ENCODE measurements around the gene PRKN.

PRKN gene

DNA sequence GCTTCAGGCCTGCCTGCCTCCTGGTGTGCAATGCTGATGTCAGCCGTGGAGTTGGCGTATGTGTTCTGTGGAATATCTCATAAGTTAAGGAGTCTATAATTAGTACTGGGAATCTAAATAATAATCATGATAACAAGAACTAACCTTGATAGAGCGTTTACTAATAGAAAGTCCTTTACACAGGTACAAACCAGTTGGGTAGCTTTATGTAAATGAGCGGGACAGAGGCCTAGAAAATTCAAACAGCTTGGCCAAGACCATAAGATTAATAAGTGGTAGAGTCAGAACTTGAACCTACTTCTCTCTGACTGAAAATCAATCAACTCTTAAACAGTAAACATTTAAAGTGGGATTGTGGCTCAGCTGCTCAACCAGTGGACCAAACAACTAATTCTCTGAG is 882.8 kb downstream of the PRKN start:
- no peak for TF ChIP-seq ZNF274 (IDR thresholded peaks at IDR 0.05; ENCODE audit: low read depth, low read length)

DNA sequence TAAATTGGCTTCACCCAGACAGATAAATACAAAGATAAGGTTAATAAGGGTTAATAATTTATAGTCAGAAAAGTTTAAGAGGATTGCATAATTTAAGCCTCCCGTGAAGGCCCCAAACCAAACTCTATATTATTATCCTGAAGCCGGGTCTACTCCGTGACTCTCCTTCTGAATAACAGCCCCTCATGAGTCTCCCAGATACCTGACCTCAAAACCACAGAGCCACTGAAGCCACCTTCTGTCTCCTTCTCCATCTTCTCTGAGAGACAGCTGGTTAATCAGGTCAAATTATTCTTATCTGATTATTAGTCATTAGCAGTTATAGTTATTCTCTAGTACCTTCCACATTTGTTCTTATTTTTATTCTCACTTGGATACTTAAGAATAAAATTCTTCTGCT is 884.5 kb downstream of the PRKN start:
- no peak overlapping the region for H3K4me3 ChIP-seq (ENCODE audit: low read length)
- TF ChIP-seq ZNF274 (IDR thresholded peaks at IDR 0.05; ENCODE audit: low read depth, low read length), result no peak

More for the DNA sequence above, 882.8 kb downstream of the PRKN start:
- no peak overlapping the region for H3K4me3 ChIP-seq (ENCODE audit: low read length)

DNA sequence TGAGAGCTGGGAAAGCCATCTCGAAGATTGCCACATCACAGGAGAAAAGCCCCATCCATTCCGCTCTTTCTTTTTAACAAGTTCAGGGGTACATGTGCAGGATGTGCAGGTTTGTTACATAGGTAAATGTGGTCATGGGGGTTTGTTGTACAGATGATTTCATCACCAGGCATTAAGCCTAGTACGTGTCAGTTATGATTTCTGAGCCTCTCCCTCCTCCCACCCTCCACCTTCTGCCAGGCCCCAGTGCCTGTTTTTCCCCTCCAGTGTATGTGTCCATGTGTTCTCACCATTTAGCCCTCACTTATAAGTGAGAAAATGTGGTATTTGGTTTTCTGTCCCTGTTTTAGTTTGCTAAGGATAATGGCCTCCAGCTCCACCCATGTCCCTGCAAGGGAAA is 887.2 kb downstream of the PRKN start:
- H3K4me3 ChIP-seq (ENCODE audit: low read length), result no peak overlapping the region
- no peak for TF ChIP-seq ZNF274 (IDR thresholded peaks at IDR 0.05; ENCODE audit: low read depth, low read length)

DNA sequence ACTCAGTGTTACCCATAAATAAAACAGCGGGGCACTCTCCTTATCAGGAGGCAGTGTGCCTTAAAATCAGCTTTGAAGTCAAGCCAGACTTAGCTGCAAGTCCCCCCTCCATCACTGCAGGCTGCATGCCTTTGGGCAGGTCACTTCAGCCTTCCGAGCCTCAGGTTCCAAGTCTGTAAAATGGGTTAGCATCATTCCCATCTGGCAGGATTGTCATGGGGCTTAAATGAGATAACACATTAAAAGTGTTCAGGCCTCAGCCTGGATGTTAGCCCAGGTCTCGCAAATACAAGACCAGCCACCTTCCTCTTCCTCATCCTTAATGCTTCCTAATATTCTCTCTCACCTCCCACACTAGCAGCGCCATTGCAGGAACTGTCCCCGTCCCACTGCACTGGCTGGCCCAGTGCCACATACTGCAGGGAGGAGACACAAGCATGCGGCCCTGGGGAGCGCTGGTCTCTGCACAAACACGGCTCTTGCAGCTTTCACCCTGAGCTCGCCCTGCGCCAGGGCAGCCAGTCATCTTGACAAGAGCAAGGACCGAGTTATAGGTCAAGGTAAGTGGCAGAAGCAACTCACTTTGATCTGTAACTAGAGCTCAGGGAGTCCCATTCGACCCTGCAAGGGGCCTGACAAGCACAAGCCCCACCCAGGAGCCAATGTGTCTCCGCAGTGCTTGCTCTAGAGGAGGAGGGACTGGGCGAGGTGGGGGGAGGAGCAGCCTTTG is 889.1 kb downstream of the PRKN start:
- H3K4me3 ChIP-seq (ENCODE audit: low read length), result no peak overlapping the region
- TF ChIP-seq ZNF274 (IDR thresholded peaks at IDR 0.05; ENCODE audit: low read depth, low read length), result no peak

DNA sequence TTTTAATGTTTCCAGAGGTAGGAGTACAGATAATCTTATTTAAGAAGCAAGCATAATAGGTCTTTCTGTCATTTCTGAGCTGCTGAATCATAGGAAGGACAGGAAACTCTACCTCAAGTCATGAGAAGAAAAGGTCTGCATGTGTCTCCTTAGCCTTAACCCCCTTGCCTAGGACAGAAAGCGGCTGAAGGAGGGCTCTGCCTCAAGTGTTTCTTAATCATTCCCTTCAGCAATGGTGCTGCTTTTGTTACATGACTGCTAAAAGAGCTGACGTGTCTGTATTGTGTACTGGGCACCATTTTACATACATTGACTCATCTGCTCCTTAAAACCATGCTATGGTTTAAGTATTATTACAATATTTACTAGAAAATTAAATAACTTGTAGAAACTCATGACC is 889.7 kb downstream of the PRKN start:
- no peak for TF ChIP-seq ZNF274 (IDR thresholded peaks at IDR 0.05; ENCODE audit: low read depth, low read length)
- H3K4me3 ChIP-seq (ENCODE audit: low read length), result no peak overlapping the region

DNA sequence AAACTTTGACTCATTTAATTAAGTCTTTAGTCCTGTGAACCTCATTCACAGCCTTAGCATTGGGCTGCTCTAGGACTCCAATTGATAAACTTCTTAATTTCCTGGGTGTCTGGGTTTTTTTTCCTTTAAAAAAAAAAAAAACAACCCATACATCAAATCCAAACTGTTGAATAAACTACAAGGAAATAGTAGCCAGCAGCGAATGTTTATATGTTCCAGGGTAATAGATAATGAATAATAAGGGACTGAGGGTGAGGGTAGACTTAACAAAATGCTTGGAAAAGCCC is 890.2 kb downstream of the PRKN start:
- TF ChIP-seq ZNF274 (IDR thresholded peaks at IDR 0.05; ENCODE audit: low read depth, low read length), result no peak
- no peak overlapping the region for H3K4me3 ChIP-seq (ENCODE audit: low read length)

DNA sequence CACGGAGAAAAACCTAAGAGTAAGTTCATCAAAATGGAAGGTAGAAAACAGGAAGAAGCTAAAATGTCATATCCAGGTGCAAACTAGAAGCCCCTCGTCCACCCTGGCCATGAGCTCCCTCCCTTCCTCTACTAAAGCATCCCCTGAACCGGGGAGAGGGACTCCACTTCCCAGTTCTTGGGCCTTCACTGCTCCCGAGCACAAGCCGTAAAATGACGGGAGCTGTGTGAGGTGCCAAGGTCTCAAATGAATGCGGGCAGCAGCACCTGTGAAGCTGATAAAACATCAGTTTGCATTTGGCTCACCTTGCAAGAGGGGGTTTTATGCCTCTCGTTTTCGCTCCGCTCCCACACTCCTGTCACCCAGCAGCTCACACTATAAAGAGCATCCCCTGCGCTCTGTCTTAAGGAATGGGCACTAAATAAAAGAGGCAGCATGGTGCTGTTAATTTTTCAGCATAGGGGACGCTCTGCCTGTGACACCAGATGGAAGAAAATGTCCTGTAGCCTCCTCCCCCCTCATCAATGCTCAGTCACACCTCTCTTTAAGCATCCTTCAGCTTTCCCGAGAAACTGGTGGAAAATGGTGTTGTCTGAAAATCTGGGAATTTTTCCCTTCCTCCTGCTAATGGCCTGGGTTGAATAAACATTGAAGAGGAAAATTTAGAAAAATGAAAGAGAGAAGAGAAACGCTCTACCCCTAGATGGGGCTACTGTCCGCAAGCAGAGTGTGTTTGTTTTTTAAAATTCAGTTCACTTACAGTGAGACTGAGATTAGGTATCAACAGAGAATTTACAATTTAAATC is 890.7 kb downstream of the PRKN start:
- H3K4me3 ChIP-seq (ENCODE audit: low read length), result no peak overlapping the region
- no peak for TF ChIP-seq ZNF274 (IDR thresholded peaks at IDR 0.05; ENCODE audit: low read depth, low read length)

DNA sequence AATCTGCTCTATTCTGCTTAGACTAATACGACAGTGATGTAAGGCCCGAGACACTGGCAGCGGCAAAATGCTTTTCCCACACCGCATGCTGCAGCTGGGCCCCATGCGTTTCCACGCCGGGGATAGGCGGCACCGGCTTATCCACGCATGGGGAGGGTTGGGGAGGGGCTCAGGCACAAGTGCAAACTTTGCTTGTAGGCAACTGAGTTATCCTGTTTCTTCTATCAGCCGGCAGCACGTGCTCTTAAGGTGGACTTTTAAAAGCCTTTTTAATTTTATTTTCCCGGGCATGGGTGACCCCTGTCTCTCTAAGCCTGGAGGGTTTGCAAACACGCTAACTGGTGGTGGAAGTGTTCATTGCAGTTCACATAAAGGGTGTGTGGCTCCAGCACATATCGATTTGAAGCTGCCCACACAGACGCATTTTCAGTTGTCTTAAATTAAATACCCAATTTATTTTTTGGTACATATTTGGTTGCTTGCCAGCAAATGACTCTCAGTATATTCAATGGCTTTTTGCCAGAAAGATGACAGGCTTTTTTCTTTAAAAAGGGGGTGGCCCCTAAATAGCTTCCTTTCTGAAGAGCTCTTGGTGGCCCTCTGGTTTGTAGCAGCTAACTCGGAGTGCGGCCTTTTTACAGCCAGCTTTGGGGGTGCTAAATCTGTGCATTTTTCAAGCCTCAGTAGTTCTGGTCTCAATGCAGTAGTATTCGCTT is 891.9 kb downstream of the PRKN start:
- no peak for TF ChIP-seq ZNF274 (IDR thresholded peaks at IDR 0.05; ENCODE audit: low read depth, low read length)
- no peak overlapping the region for H3K4me3 ChIP-seq (ENCODE audit: low read length)

DNA sequence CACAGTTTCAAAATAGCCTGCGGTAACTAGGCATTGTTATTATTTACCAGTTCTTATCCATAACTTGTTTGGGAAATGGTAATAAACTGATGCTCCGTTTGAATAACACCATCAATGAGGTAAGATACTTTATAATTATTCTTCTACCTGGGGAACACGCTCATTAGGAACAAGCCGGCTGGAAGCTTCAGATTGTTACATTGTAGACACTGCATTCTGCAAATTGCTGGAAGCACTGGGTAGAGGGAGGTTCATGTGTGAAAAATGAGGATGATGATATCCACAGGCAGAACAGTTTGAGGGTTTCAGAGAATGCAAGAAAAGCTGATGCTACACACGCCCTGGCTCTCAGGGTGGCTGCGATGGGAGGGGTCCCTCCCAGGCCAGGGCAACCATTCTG is 893.1 kb downstream of the PRKN start:
- TF ChIP-seq ZNF274 (IDR thresholded peaks at IDR 0.05; ENCODE audit: low read depth, low read length), result no peak
- no peak overlapping the region for H3K4me3 ChIP-seq (ENCODE audit: low read length)

DNA sequence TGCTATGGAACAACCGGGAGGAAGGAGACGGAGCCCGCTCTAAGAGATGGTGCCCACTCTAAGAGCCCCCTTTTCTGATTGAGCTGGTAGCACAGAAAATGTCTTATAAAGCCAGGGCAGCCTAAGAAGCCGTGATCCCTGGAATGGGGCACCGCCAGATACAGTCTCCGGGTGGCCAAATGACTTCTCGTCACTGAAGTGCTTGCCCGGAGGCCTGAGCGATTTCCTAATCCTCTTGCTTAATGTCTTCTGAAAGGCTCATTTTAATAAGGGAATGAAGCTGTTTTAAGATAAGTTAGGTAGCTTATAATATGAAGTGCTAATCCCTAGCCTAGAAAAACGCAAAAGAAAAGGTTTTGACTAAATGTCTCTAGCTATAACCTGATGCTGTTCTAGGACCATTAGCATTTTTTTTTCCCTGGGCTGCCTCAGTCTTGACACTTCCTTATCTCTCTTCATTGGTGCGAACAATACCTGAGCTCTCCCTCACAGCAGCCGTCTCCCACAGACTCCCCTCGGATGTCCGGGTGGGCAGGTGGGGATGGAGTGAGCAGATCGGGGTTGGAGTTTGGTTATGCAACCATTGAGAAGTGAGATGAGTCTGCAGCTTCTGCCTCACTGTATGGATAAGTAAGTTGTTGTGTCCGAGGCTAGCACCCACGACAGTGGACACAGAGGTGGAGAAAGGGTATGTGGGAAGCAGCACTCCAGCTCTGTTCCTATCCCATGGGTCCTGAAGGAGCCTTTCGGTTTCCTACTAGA is 894.3 kb downstream of the PRKN start:
- TF ChIP-seq ZNF274 (IDR thresholded peaks at IDR 0.05; ENCODE audit: low read depth, low read length), result no peak

DNA sequence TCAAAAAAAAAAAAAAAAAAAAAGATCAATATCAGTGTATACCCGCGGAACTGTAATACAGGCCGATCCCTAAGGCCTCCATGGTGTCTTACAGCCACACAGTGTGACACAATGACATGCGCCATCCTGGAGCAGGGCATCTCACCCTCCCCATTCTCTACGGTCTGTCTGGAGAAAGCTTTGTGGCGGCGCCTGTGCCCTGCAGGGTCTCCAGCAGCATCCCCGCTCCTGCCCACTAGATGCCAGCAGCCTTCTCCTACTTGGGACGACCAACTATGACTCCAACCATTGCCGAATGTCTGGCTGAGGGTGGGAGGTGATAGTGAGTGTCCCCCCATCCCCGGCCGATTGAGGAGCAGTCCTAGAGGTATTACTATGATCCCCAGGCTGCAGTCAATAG is 894.9 kb downstream of the PRKN start:
- H3K4me3 ChIP-seq (ENCODE audit: low read length), result no peak overlapping the region
- TF ChIP-seq ZNF274 (IDR thresholded peaks at IDR 0.05; ENCODE audit: low read depth, low read length), result no peak

More for the DNA sequence above, 894.3 kb downstream of the PRKN start:
- H3K4me3 ChIP-seq (ENCODE audit: low read length), result no peak overlapping the region

DNA sequence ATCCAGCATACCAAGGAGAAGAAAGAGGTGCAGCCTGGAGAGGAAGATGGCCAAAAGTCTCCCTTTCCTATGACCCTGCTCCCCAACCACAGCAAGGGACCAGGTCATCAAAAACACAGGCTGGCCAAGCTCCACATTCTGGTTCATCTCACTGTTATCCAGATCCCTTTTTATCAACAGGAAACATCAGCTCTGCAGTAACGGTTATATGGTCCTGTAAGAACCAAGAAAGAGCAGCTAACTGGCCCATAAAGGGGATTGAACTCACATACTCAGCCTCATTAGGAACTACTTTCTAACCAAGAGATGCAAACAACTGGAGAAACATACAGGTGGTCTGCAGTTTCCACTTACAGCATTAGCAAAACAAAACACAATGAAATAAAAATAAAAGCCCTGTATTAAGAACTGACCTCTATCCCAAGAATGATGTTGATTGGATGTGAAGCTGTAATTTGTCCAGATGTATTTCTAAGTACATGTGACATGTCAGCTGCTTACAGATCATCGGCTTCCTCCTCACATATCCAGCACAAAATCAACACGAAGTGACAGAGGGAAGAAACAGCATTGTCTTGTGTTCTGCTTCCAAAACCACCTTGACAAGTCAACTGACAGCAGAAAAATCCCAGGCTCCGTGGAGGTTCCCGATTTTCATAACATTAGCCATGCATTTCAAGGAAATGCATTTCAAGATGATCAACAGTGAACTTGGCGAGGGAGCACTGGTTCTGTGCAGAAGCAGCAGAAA is 896.5 kb downstream of the PRKN start:
- no peak overlapping the region for H3K4me3 ChIP-seq (ENCODE audit: low read length)

DNA sequence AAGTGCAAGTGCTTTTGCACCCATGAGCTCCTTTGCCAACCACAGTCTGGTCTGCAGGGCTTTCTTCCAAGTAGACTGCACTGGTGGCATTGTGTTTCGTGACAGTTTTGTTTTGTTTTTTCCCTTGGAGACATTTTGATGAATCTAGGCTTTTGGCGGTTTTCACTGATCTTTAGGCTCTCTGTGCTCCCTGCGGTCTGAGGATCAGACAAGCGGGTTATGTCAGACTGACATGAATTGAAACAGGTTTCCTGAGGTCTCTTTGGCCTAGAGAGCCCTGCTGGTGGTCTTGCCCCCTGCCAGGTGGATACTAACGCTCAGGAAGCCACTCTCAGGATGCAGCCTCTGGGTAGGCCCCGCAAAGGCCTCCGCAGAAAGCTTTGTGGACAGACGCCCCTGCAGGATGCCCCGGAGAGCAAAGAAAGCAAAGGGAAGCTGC is 898.3 kb downstream of the PRKN start:
- no peak for TF ChIP-seq ZNF274 (IDR thresholded peaks at IDR 0.05; ENCODE audit: low read depth, low read length)
- no peak overlapping the region for H3K4me3 ChIP-seq (ENCODE audit: low read length)

More for the DNA sequence above, 896.5 kb downstream of the PRKN start:
- TF ChIP-seq ZNF274 (IDR thresholded peaks at IDR 0.05; ENCODE audit: low read depth, low read length), result no peak

All from GM08714 (cell line).